Thyroid gland (tissue), 4 donors: ENCODE results near the gene PACS2.

Experiments
- POLR2A ChIP-seq, 2 donors: fragments of 450-650 bp; IDR thresholded peaks; one replicate each; pipeline ENCODE4 v1.6.1; 2017; ENCODE audit warnings: antibody characterized with exemption in 2 of 2, mild to moderate bottlenecking in 2 of 2, moderate library complexity in 1 of 2
- TF ChIP-seq, protein P1 (sequence below), 6 experiments: fragments of 200-600 bp in 3 of 6; fragments of 450-650 bp in 3 of 6; sonication (generic) in 3 of 6; IDR thresholded peaks; one replicate each; pipeline ENCODE4 v1.5.1; 2016 to 2019; ENCODE audit warnings: antibody characterized with exemption in 6 of 6, mild to moderate bottlenecking in 2 of 6, inconsistent platforms in 1 of 6, moderate library complexity in 1 of 6

DNA sequence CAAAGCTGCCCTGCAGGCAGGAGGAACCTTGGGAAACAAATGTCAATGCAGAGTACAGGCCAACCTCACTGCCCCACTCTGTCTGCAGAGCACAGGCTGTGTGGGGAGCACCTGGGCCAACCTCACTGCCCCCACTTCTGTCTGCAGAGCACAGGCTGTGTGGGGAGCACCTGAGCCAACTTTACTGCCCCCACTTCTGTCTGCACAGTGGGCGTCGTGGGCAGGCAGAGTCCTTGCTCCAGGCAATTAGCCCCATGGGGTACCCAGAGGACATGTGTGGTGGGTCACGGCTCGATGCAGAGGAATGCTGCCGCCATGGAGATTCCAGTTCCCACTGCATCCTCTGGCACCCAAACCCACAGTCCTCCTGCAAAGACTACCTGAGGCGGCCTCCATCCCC is 39.9 kb upstream of the PACS2 start:
- TF ChIP-seq, protein P1, sequence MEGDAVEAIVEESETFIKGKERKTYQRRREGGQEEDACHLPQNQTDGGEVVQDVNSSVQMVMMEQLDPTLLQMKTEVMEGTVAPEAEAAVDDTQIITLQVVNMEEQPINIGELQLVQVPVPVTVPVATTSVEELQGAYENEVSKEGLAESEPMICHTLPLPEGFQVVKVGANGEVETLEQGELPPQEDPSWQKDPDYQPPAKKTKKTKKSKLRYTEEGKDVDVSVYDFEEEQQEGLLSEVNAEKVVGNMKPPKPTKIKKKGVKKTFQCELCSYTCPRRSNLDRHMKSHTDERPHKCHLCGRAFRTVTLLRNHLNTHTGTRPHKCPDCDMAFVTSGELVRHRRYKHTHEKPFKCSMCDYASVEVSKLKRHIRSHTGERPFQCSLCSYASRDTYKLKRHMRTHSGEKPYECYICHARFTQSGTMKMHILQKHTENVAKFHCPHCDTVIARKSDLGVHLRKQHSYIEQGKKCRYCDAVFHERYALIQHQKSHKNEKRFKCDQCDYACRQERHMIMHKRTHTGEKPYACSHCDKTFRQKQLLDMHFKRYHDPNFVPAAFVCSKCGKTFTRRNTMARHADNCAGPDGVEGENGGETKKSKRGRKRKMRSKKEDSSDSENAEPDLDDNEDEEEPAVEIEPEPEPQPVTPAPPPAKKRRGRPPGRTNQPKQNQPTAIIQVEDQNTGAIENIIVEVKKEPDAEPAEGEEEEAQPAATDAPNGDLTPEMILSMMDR (IDR thresholded peaks at IDR 0.05) = no peak
- no peak for TF ChIP-seq POLR2A (IDR thresholded peaks at IDR 0.05)
